ENCODE data around the gene SIK3.

The SIK3 gene

DNA sequence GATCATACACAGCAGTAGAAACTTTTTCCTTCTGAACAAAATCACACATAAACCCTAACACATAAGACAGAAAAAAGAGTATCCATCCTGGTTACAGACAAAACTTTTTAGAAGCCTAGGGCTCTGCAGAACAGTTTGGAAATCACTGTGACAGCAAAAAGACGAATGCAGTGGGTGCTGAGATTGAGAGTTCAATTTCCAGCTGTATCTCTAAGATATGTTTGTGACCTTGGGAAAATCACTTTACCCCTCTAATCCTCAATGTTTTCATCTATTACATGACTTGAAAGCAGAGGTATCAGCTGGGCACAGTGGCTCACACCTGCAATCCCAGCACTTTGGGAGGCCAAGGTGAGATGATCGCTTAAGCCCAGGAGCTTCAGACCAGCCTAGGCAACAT, 128.5 kb downstream of the SIK3 start:
- ATAC-seq (no peak), DNase-seq (no peak)

DNA sequence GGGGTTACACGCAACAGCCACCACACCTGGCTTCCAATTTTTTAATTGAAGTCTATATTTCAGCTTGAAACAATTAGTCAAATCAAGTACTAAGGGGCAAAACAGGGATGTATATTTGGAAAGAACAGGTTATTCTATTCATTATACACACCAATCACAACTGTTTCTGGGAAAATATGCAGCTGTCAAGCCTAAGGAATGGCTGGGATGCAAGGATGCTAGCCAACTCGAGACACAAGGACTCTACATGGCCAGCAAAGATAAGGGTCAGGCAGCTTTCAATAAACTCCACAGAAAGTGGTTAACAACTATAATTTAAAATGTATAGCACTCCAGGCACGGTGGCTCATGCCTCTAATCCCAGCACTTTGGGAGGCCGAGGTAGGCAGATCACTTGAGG, 134.0 kb downstream of the SIK3 start:
- ATAC-seq (no peak), DNase-seq (no peak)

GRCh38 chr11:116963813-116964212, 134.4 kb downstream of the SIK3 start:
- DNase-seq: no peak
- ATAC-seq: no peak

GRCh38 chr11:116962108-116962507, 136.1 kb downstream of the SIK3 start:
- DNase-seq: no peak

GRCh38 chr11:116960930-116961329, 137.3 kb downstream of the SIK3 start:
- DNase-seq (no peak), ATAC-seq (no peak)

More at GRCh38 chr11:116962108-116962507, 136.1 kb downstream of the SIK3 start:
- ATAC-seq: no peak

- ATAC-seq (no peak), DNase-seq (no peak)
Measured at GRCh38 chr11:116958246-116958645, 140.0 kb downstream of the SIK3 start.

DNA sequence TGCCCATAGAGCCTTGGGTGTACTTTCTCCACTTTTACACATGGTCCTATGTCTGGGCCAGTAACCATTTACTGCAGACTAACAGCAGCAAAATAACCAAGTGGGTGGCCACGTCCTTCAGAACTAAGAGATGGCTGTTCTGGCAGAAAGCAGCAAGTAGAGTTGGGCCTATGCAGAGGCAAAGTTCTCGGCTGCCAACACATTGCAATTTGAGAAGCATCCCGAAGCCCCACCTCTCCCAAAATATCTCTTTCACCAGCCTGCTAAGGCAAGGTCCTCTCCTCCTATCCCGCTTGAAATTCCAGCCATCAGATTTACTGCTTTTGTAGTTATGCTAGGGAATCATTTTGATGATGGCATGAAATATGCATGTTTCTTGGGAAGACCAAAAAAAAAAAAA, 142.3 kb downstream of the SIK3 start:
- ATAC-seq: no peak

DNA sequence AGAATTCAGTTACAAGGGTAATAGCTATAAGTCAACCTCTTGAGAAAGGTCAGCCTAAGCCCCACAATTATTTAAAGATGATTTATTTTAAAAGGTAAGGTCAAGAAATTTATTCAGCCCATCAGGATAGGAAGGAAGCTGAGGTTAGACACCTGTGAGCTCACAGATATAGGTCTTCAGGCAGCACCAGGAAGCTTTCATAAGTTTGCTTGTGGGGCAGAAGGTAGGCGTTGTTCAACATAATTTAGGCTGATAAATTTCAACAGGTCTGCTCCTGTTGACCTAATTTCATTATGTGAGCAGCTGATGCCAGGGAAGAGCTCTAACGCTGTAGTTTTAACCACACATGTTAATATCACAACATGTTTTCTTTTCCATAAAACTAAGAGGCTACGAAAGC, 142.7 kb downstream of the SIK3 start:
- no peak for ATAC-seq

More for the DNA sequence above, 142.3 kb downstream of the SIK3 start:
- no peak for DNase-seq

GRCh38 chr11:116953530-116954285, 144.5 kb downstream of the SIK3 start:
- no peak for DNase-seq
- no peak for ATAC-seq

More for the DNA sequence above, 142.7 kb downstream of the SIK3 start:
- no peak for DNase-seq

- ATAC-seq (no peak), DNase-seq (no peak)
Measured at GRCh38 chr11:116951762-116952161, 146.5 kb downstream of the SIK3 start.

DNA sequence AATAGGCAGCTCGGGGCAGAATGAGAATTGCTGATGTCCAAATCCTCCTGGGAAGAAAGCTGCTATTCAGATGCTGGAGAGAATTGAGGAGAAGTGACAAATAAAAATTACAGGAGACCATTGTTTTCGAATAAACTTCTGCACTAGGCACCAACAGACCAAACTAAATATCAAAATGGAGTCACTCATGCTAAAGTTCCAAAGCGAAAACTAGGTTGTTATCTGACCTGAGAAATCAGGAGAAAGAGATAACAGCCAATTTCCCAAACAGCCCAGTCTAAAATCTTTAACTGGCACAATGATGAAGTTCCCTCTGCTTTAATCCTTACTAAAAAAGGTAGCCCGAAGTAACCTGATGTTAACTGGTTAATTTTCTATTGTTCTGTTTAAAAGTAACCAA, 148.0 kb downstream of the SIK3 start:
- DNase-seq (no peak), ATAC-seq (no peak)

GRCh38 chr11:116948391-116948790, 149.8 kb downstream of the SIK3 start:
- peak; percentile 75 for ATAC-seq
- no peak for DNase-seq

DNA sequence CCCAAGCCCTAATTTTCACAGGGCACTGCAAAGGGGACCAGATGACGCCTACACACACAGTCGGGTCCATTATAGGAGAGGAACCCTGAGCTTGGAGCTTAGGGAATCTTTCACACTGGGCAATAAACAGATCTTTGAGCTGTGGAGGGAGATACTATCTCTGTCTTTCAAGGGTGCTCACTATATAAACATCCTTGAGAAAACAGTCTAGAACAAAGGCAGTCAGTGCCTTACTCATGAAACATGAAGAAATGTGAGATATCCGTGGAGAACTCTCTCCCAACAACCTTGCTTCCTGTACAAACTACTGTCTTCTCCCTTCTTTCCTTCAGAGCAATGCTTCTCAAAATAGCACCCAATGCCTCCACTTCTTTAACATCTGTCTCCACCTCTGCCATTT, 151.8 kb downstream of the SIK3 start:
- DNase-seq (no peak), ATAC-seq (no peak)

DNA sequence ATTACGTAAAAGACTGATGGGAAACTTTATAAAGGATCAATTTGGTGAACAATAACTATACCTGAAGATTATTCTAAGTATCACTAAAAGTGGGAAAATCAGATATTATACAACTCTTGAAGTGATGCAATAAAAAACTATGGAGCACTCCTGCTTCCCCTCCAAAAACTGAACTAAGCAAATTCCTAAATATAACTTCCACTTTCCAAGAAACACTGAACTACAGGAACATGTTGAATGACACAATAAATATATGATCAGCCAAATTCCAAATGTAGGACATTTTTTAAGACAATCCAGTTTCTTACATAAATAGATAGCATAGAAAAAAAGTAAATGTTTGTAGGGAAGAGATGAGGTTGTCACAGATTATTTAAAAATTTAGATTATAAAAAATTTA, 158.7 kb downstream of the SIK3 start:
- DNase-seq: no peak
- no peak for ATAC-seq

DNA sequence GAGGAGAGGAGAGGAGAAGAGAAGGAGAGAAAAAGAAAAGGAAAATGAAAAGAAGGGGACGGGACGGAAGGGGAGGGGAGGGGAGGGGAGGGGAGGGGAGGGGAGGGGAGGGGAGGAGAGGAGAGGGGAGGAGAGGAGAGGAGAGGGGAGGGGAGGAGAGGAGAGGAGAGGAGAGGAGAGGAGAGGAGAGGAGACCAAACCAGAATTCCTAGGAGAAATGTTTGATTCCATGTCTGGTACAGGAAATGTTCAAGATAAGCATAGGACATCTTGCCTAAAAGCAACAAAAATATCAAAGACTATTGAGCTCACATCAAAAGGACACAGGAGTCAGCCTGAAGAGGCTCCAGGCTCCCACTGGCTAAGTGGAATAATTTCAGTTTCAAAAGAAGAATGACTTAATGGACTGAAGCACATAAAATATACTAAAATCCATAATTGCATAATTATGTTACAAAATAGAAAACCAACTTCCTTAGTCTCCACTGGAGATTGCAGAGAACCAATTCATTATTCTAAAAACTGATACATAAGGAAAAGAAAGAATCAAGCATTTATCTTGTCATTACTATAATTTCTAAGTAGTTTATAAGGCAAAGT, 159.7 kb downstream of the SIK3 start:
- no peak for DNase-seq

GRCh38 chr11:116936754-116937446, 161.3 kb downstream of the SIK3 start:
- DNase-seq (no peak), ATAC-seq (no peak)

More for the DNA sequence above, 159.7 kb downstream of the SIK3 start:
- no peak for ATAC-seq

DNA sequence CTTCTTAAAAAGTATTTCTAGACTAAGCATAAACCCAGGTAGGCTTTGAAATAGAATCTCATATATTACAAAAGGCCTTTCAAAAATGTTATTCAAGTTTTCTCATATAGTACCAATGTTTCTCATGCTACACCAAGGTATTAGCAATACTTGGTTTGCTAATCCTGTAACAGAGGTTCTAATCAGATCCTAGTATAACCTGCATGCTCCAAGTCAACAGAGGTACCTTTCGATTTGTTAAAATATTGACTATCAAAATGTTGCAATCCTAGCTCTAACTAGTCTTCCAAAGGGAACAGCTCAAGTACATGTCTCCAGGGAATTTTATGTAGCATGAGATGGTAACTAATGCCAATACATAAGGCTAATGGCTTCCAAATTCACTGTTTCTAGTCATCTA, 162.7 kb downstream of the SIK3 start:
- no peak for DNase-seq
- ATAC-seq: no peak

DNA sequence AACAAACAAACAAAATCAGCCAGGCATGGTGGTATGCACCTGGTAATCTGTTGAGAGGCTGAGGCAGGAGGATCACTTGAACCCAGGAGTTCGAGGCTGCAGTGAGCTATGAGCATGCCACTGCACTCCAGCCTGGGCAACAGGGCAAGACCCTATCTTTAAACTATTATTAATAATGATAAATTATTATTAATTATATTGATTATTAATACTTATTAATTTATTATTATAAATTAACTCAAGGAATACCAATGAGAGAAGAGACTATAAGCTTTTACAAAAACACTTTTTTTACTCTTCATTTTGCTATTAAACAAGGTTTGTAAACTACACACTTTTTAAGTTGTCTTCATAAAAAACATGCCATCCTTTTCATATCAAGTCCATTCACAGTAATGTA, 163.1 kb downstream of the SIK3 start:
- no peak for ATAC-seq
- DNase-seq: no peak

- no peak for DNase-seq
- ATAC-seq: no peak
Measured at GRCh38 chr11:116933961-116934360, 164.3 kb downstream of the SIK3 start.

- ATAC-seq: no peak
- no peak for DNase-seq
Measured at GRCh38 chr11:116932181-116932580, 166.0 kb downstream of the SIK3 start.

DNA sequence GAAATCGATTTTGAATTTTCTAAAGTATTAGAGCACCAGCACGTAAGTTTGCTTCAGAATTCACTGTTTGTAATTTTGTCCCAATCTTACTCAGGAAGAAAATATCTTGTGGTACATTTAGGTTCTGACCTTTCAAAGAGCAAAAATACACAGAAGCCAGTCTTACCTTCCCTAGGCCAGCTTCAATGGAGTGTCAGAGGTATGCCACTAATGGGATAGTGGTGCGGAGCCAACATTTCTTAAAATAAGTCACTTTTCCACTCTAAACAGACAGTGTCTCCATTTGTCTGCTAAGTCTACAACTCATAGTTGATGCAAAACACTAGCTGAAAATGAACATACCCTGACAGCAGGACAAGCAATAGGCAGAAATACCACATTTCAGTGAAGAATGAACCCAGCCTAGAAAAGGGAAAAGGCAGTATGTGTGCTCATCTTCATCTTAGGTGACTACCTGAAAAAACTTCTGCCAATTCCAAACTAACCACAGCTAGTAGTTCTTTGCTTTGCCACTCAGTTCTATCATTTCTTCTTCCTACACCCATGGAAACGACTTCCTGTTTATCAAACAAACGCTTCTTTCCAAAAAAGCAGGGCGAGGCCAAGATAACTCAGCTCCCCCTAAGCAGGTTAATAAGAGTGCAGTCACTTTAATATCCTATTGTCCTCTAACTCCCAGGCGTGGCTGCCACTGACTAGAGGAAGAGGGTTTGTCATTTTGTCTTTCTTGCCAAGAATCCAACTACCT, 166.8 kb downstream of the SIK3 start:
- DNase-seq: peak; percentile 34

GRCh38 chr11:116930586-116930985, 167.6 kb downstream of the SIK3 start:
- no peak for DNase-seq
- ATAC-seq: no peak

More for the DNA sequence above, 166.8 kb downstream of the SIK3 start:
- ATAC-seq: peak; percentile 73

GRCh38 chr11:116930177-116930576, 168.1 kb downstream of the SIK3 start:
- DNase-seq: peak; percentile 24
- ATAC-seq: peak; percentile 20

Measured in stimulated activated naive CD8-positive, alpha-beta T cell treated with anti-CD3 and anti-CD28 coated beads, Interleukin-15, Interleukin-2, amounts not matched to agents 100 U/mL and 50 U/mL, for 24 hours (primary cell).